Activated CD8-positive, alpha-beta T cell treated with anti-CD3 and anti-CD28 coated beads for 36 hours (primary cell): Measurements from ENCODE around the gene SAA1. TPM values are rescaled to one million over a fixed set of nuclear protein-coding genes. Genes with fewer than 3 reads are reported as not detected.
A peak's percentile ranks its signal among the peaks of the same experiment; 100 is the strongest.

ENCODE experiments used
- ATAC-seq: fragments of 200-7000 bp; cut with Tn5 transposase; one replicate; pipeline ENCODE4 v1.10.0; 2021; ENCODE audit warnings: mild to moderate bottlenecking, moderate library complexity
- CTCF ChIA-PET: fragments of 350-600 bp; sonication (Branson Sonifier 250); formaldehyde crosslinking; loops from one replicate; lab custom pipeline; 2021; ENCODE audit warnings: antibody characterized with exemption; lab: Charles Lee
- POLR2A ChIA-PET: fragments of 350-600 bp; sonication (Branson Sonifier 250); formaldehyde crosslinking; loops from one replicate; lab custom pipeline; 2021; ENCODE audit warnings: antibody characterized with exemption; lab: Charles Lee
- DNase-seq: peaks from one replicate; pipeline ENCODE4 v3.0.0-alpha.2; 2020
- H3K27ac Mint-ChIP-seq: one replicate; pipeline ENCODE4 v1.8.0; 2021; ENCODE audit warnings: mild to moderate bottlenecking, mixed read lengths
- H3K27me3 Mint-ChIP-seq: one replicate; pipeline ENCODE4 v1.8.0; 2021; ENCODE audit warnings: mixed read lengths
- H3K36me3 Mint-ChIP-seq: one replicate; pipeline ENCODE4 v1.8.0; 2021; ENCODE audit warnings: low read depth, mixed read lengths
- H3K4me1 Mint-ChIP-seq: one replicate; pipeline ENCODE4 v1.8.0; 2021; ENCODE audit warnings: low read depth, mixed read lengths
- H3K4me3 Mint-ChIP-seq: one replicate; pipeline ENCODE4 v1.8.0; 2021; ENCODE audit warnings: mild to moderate bottlenecking, moderate library complexity, mixed read lengths
- H3K9me3 Mint-ChIP-seq: one replicate; pipeline ENCODE4 v1.8.0; 2021; ENCODE audit warnings: mixed read lengths
- CTCF ChIP-seq: fragments of 200-600 bp; IDR thresholded peaks from one replicate; pipeline ENCODE4 v1.8.0; 2022; ENCODE audit warnings: antibody characterized with exemption, mild to moderate bottlenecking
- intact Hi-C: fragments of 100-400 bp; cut with micrococcal nuclease; formaldehyde crosslinking; loops from one replicate; pipeline ENCODE4 v1.10.0; 2022
- total RNA-seq, 2 experiments: library from RNA; stranded (reverse); gene quantifications; one replicate each; pipeline ENCODE4 v1.2.3, GENCODE V29; 2021

SAA1 gene
- total RNA-seq, 2 experiments from 2014 or later, result not detected

- peaks cover 27% of the 10 kb centered on the region for H3K36me3 Mint-ChIP-seq
- ChIA-PET POLR2A (no interaction called here), CTCF (interaction anchor here (1.2 to 1.6 kb wide), 2 partner anchors 11 to 170 kb away, joined by 4 read pairs; no protein-coding TSS in a partner anchor)
- H3K4me1 Mint-ChIP-seq, result peaks cover 4% of the 10 kb centered on the region
- no peak for DNase-seq
- TF ChIP-seq CTCF, result no peak
- intact Hi-C loops, result no loop called here
- ATAC-seq, result no peak
- H3K9me3 Mint-ChIP-seq, result no peaks in the 10 kb centered on the region
- H3K27ac Mint-ChIP-seq, result no peak overlapping the region
- no peak overlapping the region for H3K4me3 Mint-ChIP-seq
- H3K27me3 Mint-ChIP-seq, result no peaks in the 10 kb centered on the region
Measured at GRCh38 chr11:18285841-18286240, 19.8 kb downstream of the SAA1 start.

DNA sequence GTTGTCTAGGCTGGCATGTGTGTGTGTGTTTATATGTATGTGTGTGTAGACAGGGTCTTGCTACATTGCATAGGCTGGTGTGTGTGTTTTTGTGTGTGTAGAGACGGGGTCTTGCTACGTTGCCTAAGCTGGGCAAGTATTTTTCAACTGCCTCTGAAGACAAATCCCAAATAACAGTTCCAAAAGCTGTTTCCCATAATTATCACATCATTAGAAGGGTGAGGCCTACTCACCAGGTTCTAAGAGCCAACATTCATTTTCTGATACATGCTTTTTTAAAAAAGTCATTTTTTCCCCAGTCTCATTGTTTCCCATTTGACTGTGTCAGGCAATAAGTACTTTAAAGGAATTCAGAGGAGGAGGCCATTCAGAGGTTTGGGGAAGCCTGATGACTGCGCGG is 22.8 kb downstream of the SAA1 start:
- ChIA-PET POLR2A (no interaction called here), CTCF (interaction anchor here (2.3 to 3.7 kb wide), 2 partner anchors 45 to 173 kb away, joined by 6 to 12 read pairs; no protein-coding TSS in a partner anchor)
- DNase-seq (no peak), ATAC-seq (no peak)
- no peak overlapping the region for H3K27ac Mint-ChIP-seq
- H3K4me3 Mint-ChIP-seq, result no peak overlapping the region
- H3K9me3 Mint-ChIP-seq, result no peaks in the 10 kb centered on the region
- intact Hi-C loops, result no loop called here
- no peak for TF ChIP-seq CTCF
- no peaks in the 10 kb centered on the region for H3K27me3 Mint-ChIP-seq
- H3K36me3 Mint-ChIP-seq, result peaks cover 24% of the 10 kb centered on the region
- no peaks in the 10 kb centered on the region for H3K4me1 Mint-ChIP-seq

DNA sequence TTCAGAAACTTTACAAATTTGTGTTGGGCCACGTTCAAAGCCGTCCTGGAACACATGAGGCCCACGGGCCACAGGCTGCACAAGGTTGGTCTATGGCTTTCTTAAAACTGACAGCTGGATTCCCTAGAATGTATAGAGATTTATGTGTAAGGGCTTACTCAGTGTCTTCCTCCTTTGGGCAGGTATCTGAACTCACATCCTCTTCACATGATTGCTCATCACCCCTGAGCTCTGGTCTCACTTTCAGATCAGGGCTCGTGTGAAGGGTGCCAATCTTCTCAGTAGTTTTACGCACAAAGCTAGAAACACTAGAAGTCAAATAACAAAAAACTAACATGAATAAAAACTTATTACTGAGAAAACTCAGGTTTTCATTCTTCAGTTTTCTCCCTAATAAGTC is 28.8 kb downstream of the SAA1 start:
- ATAC-seq, result peak; percentile 24
- peaks cover 48% of the 10 kb centered on the region for H3K36me3 Mint-ChIP-seq
- DNase-seq, result no peak
- H3K9me3 Mint-ChIP-seq, result no peaks in the 10 kb centered on the region
- H3K27me3 Mint-ChIP-seq, result no peaks in the 10 kb centered on the region
- ChIA-PET CTCF (interaction anchor here (1.4 to 4.4 kb wide), 3 partner anchors 13 to 51 kb away, joined by 3 to 18 read pairs (median 3); no protein-coding TSS in a partner anchor), POLR2A (interaction anchor here (1.2 kb wide), 1 partner anchor 11 kb away, joined by 3 read pairs; no protein-coding TSS in a partner anchor)
- intact Hi-C loops, result no loop called here
- TF ChIP-seq CTCF, result no peak
- H3K4me3 Mint-ChIP-seq, result no peak overlapping the region
- no peaks in the 10 kb centered on the region for H3K4me1 Mint-ChIP-seq
- H3K27ac Mint-ChIP-seq, result no peak overlapping the region

DNA sequence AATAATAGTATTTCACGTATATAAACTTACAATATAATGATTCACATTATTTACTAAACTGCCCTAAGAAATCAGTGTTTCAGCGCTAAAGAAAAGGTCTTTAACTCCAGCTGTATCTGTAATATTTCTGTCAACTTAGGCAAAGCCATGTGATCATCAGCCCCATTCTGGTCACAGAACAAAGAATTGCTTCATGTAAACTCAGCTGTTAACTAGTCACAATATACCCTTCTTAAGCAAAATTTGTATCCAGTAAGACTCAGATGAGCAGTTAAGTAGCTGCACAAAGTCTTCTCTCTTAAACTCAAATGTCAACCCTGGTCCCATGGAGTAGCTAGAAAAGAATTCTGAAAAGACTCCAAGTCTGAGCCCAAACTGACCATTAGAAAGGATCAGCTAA is 29.3 kb downstream of the SAA1 start:
- TF ChIP-seq CTCF, result no peak
- POLR2A ChIA-PET, result interaction anchor here (1.2 kb wide), 1 partner anchor 11 kb away, joined by 3 read pairs; no protein-coding TSS in a partner anchor

GRCh38 chr11:18299721-18300120 is 33.7 kb downstream of the SAA1 start:
- Mint-ChIP-seq H3K4me1 (no peaks in the 10 kb centered on the region), H3K9me3 (no peaks in the 10 kb centered on the region), H3K4me3 (no peak overlapping the region), H3K27me3 (no peaks in the 10 kb centered on the region), H3K27ac (no peak overlapping the region), H3K36me3 (peaks cover 37% of the 10 kb centered on the region)
- no peak for ATAC-seq
- DNase-seq, result no peak
- POLR2A ChIA-PET, result no interaction called here
- intact Hi-C loops, result no loop called here
- CTCF ChIA-PET, result interaction anchor here (1.3 kb wide), 1 partner anchor 56 kb away, joined by 5 read pairs; no protein-coding TSS in a partner anchor
- TF ChIP-seq CTCF, result no peak

More for the DNA sequence above, 29.3 kb downstream of the SAA1 start:
- no peak overlapping the region for H3K27ac Mint-ChIP-seq
- CTCF ChIA-PET, result interaction anchor here (1.4 to 4.4 kb wide), 3 partner anchors 12 to 52 kb away, joined by 3 to 18 read pairs (median 3); no protein-coding TSS in a partner anchor
- H3K4me3 Mint-ChIP-seq, result no peak overlapping the region
- H3K9me3 Mint-ChIP-seq, result no peaks in the 10 kb centered on the region
- H3K4me1 Mint-ChIP-seq, result no peaks in the 10 kb centered on the region
- DNase-seq, result no peak
- peaks cover 49% of the 10 kb centered on the region for H3K36me3 Mint-ChIP-seq
- H3K27me3 Mint-ChIP-seq, result no peaks in the 10 kb centered on the region
- intact Hi-C loops, result no loop called here
- no peak for ATAC-seq
